Suprapubic skin (tissue), 4 donors: Measurements from ENCODE around the gene WSCD1. TPM values are rescaled to one million over a fixed set of nuclear protein-coding genes. Genes with fewer than 3 reads are reported as not detected.

ENCODE experiments used
- DNase-seq, 2 donors: peaks; one replicate each; pipeline ENCODE4 v3.0.0-alpha.2; 2019; ENCODE audit warnings: low spot score in 2 of 2
- H3K27ac ChIP-seq: fragments of 200-600 bp; sonication (generic); one replicate; pipeline ENCODE4 v1.5.1; 2019
- H3K27me3 ChIP-seq: fragments of 200-600 bp; sonication (generic); one replicate; pipeline ENCODE4 v1.5.1; 2019
- H3K36me3 ChIP-seq: fragments of 200-600 bp; sonication (generic); one replicate; pipeline ENCODE4 v1.5.1; 2019
- H3K4me1 ChIP-seq: fragments of 200-600 bp; sonication (generic); one replicate; pipeline ENCODE4 v1.5.1; 2019
- H3K4me3 ChIP-seq: fragments of 200-600 bp; sonication (generic); one replicate; pipeline ENCODE4 v1.5.1; 2019; ENCODE audit warnings: mild to moderate bottlenecking
- H3K9me3 ChIP-seq: fragments of 200-600 bp; sonication (generic); one replicate; pipeline ENCODE4 v1.5.1; 2019
- EP300 ChIP-seq: sonication (generic); formaldehyde crosslinking; IDR thresholded peaks from one replicate; pipeline ENCODE4 v1.6.1; 2017; ENCODE audit warnings: antibody characterized with exemption
- POLR2A ChIP-seq, 2 donors: fragments of 450-650 bp; IDR thresholded peaks; one replicate each; pipeline ENCODE4 v1.6.1; 2017; ENCODE audit warnings: antibody characterized with exemption in 2 of 2, mild to moderate bottlenecking in 2 of 2, moderate library complexity in 2 of 2
- POLR2AphosphoS5 ChIP-seq, 3 donors: sonication (generic); formaldehyde crosslinking; IDR thresholded peaks; one replicate each; pipeline ENCODE4 v1.6.1; 2017; ENCODE audit warnings: antibody characterized with exemption in 3 of 3
- WGBS: methylation state at CpG from one replicate; pipeline ENCODE4 v1.1.5; 2018; 5-methylcytosine and 5-hydroxymethylcytosine counted together
- total RNA-seq, 4 donors: library from RNA; depleted of rRNA; stranded (reverse); fragments of >200 nt; gene quantifications; one replicate each; pipeline ENCODE4 v1.1.0, GENCODE V29; 2016
- TF ChIP-seq, protein P1 (sequence below), 2 donors: fragments of 200-600 bp in 1 of 2; fragments of 450-650 bp in 1 of 2; sonication (generic) in 1 of 2; IDR thresholded peaks; one replicate each; pipeline ENCODE4 v1.5.1; 2016 to 2019; ENCODE audit warnings: antibody characterized with exemption in 2 of 2, mild to moderate bottlenecking in 1 of 2, moderate library complexity in 1 of 2

The WSCD1 gene
- total RNA-seq, 4 donors from 2014 or later: 0.76 to 4.9 (median 1.6) TPM

DNA sequence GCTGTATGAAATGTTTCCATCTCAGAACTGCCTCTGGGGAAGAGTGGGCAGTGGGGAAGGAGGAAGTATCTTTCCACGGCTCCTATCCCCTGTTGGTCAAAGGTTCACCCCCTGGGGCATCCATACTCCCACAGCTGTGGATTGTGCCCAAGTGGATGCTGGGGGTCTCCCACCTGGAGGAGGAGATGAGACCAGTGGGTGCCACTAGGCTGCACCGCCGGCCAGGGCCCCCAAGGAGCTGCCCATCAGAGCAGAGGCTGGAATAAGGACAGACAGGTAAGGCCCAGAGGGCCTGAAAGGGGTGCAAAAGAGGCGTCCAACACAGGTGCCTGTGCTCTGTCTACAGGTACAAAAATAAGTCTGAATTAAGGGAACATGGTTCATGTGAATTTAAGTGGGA lies 87.5 kb downstream of the WSCD1 start:
- peaks cover 24% of the 10 kb centered on the region for H3K27me3 ChIP-seq
- no peak for DNase-seq
- no peaks in the 10 kb centered on the region for H3K36me3 ChIP-seq
- H3K4me3 ChIP-seq: no peak overlapping the region
- 78% methylated on average over 4 of the region's 4 CpGs for WGBS
- no peak overlapping the region for H3K27ac ChIP-seq
- no peaks in the 10 kb centered on the region for H3K9me3 ChIP-seq
- H3K4me1 ChIP-seq: no peaks in the 10 kb centered on the region
- no peak for TF ChIP-seq EP300
- TF ChIP-seq POLR2AphosphoS5 (IDR thresholded peaks at IDR 0.05): no peak
- no peak for TF ChIP-seq POLR2A (IDR thresholded peaks at IDR 0.05)
- TF ChIP-seq, protein P1, sequence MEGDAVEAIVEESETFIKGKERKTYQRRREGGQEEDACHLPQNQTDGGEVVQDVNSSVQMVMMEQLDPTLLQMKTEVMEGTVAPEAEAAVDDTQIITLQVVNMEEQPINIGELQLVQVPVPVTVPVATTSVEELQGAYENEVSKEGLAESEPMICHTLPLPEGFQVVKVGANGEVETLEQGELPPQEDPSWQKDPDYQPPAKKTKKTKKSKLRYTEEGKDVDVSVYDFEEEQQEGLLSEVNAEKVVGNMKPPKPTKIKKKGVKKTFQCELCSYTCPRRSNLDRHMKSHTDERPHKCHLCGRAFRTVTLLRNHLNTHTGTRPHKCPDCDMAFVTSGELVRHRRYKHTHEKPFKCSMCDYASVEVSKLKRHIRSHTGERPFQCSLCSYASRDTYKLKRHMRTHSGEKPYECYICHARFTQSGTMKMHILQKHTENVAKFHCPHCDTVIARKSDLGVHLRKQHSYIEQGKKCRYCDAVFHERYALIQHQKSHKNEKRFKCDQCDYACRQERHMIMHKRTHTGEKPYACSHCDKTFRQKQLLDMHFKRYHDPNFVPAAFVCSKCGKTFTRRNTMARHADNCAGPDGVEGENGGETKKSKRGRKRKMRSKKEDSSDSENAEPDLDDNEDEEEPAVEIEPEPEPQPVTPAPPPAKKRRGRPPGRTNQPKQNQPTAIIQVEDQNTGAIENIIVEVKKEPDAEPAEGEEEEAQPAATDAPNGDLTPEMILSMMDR (IDR thresholded peaks at IDR 0.05): no peak

DNA sequence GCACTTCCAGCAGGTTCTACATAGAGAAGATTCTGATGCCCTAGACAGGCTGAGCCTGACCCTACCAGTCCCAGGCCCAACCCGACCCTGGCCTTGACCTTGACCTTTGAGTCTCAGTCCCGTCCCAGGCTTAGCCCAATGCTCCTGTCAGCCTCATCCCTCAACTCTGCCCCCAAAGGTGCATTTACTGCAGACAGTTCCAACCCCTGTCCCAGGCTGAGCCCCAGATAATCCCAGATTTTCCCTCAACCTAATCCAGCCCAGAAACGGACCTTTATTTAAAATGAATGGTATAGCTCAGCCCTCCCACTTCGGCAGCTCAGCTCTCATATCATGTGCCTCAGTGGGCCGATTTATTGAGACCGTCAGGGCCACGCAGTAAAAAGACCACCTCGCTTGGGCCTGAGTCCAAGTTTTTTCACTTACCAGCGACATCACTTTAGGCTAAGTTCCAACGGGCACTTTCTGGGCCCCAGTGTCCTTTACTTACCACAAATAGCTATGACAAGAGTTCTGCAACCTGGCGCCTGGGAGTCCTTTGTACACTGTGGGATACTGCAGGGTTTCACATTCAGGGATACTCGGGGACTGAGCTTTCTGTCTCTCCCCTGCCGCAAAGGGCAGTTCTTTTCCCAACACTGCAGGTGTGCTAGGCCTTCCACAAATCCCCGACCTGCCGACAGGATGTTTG lies 89.5 kb downstream of the WSCD1 start:
- Histone ChIP-seq H3K27ac (no peak overlapping the region), H3K36me3 (no peaks in the 10 kb centered on the region), H3K9me3 (no peaks in the 10 kb centered on the region), H3K27me3 (peaks cover 24% of the 10 kb centered on the region), H3K4me1 (no peaks in the 10 kb centered on the region), H3K4me3 (no peak overlapping the region)
- 76% methylated on average over 13 of the region's 15 CpGs for WGBS
- TF ChIP-seq, protein P1 (IDR thresholded peaks at IDR 0.05): no peak
- TF ChIP-seq POLR2AphosphoS5 (IDR thresholded peaks at IDR 0.05): no peak
- TF ChIP-seq EP300: no peak
- TF ChIP-seq POLR2A (IDR thresholded peaks at IDR 0.05): no peak
- DNase-seq: no peak

DNA sequence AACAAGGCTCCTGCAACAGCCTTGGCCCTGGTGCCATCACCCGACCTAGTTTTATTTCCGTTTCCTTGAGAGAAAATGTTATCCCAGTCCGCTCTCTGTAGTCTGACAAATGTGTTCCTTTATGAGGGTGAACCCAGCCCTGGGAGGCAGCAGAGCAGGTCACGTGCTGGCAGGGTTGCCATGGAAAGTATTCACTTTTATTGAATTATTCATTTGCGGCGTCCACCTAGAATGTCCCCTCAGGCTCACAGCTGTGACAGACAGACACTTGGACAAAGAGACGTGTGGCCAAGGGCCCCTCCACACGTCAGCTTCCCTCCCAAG lies 90.0 kb downstream of the WSCD1 start:
- 82% methylated on average over 8 of the region's 8 CpGs for WGBS
- no peaks in the 10 kb centered on the region for H3K9me3 ChIP-seq
- H3K4me1 ChIP-seq: no peaks in the 10 kb centered on the region
- DNase-seq: no peak
- no peak overlapping the region for H3K4me3 ChIP-seq
- peaks cover 24% of the 10 kb centered on the region for H3K27me3 ChIP-seq
- H3K27ac ChIP-seq: no peak overlapping the region
- TF ChIP-seq EP300: no peak
- H3K36me3 ChIP-seq: no peaks in the 10 kb centered on the region

DNA sequence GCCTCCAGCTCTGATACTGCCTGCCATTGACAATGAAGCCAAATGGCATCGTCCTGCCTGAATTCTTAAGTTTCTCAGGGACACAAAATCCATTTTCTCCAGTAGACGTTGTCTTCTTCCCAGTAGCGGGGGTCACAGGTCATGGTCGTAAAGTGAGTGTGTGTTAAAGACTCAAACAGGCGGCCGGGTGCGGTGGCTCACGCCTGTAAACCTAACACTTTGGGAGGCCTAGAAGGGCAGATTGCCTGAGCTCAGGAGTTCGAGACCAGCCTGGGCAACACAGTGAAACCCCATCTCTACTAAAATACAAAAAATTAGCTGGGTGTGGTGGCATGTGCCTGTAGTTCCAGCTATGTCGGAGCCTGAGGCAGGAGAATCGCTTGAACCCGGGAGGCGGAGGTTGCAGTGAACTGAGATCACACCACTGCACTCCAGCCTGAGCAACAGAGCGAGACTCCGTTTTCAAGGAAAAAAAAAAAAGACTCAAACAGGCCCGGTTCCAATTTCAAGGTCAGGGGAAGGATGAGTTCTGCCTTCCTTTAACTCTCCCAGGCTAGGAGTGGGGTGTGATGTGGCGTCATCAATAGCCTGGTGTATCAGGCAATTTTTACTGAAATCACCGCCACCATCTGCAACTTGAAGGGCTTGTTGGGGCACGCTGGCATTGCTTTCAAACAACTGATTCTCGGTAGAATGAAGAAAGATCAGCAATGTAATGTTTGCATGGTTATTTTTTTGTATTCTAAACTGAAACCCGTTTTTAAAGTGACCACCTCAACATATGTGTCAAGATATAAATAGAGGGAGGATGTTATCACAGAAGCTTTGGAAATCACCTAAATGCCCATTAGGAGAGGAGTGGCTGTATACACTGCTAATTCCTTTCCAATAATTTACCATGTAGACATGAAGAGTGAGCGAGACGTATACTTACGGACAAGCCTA lies 91.0 kb downstream of the WSCD1 start:
- Histone ChIP-seq H3K36me3 (no peaks in the 10 kb centered on the region), H3K4me1 (no peaks in the 10 kb centered on the region), H3K27me3 (peaks cover 24% of the 10 kb centered on the region), H3K4me3 (no peak overlapping the region), H3K9me3 (no peaks in the 10 kb centered on the region), H3K27ac (no peak overlapping the region)
- TF ChIP-seq, protein P1 (IDR thresholded peaks at IDR 0.05): no peak
- no peak for DNase-seq
- WGBS: 62% methylated on average over 24 of the region's 24 CpGs

DNA sequence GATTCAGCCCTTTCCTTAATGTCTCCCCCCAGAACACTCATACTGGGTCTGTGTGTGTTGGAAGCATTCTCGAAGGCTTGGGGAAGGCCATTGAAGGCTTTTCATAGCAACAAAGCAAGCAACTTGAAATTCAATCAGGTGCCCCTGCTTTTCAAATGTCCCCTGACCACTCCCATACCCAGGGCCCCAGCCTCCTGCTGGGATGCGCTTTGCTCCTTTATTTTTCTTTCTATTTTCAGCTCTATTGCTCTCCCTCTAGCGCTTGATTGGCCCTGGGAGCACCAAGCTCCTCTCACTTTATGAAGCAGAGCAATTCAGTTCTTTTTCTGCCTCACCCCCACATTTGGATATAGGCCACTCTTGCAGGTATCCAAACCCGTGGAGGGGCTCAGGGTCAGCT lies 92.0 kb downstream of the WSCD1 start:
- Histone ChIP-seq H3K4me1 (no peaks in the 10 kb centered on the region), H3K4me3 (no peak overlapping the region), H3K9me3 (no peaks in the 10 kb centered on the region), H3K27ac (no peak overlapping the region), H3K36me3 (no peaks in the 10 kb centered on the region), H3K27me3 (peaks cover 21% of the 10 kb centered on the region)
- no peak for DNase-seq
- TF ChIP-seq POLR2A (IDR thresholded peaks at IDR 0.05): no peak
- no peak for TF ChIP-seq POLR2AphosphoS5 (IDR thresholded peaks at IDR 0.05)
- no peak for TF ChIP-seq EP300
- TF ChIP-seq, protein P1 (IDR thresholded peaks at IDR 0.05): no peak
- 62% methylated on average over 4 of the region's 4 CpGs for WGBS
